NCI-H748 treated with DMSO at 0.1 percent for 48 hours (cell line): ENCODE measurements around the gene FCSK.
A peak's percentile ranks its signal among the peaks of the same experiment; 100 is the strongest.

Source experiments
- DNase-seq: peaks from one replicate; lab custom pipeline; 2025; lab: John Stamatoyannopoulos, UW

Gene FCSK

DNA sequence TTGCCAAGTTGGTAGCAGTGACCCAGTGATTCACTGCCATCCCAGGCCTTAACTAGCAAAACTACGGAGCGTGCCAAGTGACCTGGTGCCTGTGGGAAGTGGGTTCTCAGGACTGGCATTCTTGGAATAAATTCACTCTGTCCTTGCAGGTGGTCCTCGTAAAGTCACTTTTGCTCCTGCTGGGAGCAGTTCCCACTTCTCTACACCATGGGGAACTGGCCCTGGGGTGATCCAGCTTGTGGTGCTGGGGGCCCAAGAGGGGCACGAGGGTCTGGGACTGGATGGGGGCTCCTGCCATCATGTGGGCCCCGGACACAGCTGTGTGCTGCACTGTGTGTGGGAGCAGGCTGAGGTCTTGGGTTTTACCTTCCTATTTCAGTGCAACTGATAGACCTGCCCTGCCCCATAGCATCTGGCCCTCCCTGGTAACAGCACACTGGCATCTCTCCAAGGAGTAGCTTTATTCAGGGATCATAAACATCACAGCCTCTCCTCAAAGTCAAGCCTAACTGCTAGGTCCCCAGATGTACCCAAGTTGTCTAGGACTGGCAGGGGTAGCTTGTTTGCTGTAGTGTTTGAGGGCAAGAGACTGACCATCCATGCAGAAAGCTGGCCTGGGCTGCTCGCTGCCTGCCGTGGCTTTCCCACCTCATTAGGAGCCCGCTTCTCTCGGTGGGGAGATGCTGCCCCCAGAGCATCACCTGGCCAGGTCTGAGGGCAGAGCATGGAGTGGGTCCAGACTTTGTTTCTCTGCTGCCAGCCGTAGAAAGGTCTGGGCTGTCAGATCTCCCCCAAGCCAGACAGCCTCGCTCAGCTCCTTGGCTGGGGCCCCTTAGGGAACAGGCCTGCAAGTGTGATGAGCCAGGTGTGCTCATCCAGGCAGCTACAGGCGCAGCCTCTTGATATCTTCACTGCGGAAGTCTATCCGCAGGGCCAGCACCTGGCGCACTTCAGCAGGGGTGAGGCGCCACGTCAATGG, 26.0 kb downstream of the FCSK start:
- no peak for DNase-seq

DNA sequence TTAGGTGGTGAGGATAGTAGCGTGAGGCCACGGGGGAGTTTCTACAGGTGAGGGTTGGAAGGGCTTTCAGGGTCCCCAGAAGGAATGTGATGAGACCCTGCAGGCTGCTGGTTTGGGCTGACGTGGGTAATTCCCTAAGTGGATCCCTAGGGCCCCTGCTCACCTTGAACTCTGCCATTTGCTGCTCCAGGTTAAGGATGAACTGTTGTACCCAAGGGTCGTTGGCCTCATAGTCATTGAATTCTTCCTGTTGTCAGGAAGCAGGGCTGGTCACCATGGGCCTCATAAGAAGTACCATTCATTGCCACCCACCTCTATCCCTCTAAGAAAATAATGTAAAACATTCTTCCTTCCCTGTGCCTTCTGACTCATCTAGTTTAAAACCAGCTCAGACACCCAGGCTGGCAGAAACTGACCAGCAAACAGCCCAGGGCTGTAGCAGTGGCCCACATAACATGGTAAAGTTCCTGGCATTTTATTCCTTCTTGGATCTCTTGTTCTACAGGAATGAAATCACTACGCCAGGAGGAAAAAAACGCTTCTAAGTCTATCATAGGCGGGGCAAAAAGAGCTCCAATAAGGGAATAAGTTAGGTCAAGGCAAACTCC, 27.6 kb downstream of the FCSK start:
- no peak for DNase-seq

DNA sequence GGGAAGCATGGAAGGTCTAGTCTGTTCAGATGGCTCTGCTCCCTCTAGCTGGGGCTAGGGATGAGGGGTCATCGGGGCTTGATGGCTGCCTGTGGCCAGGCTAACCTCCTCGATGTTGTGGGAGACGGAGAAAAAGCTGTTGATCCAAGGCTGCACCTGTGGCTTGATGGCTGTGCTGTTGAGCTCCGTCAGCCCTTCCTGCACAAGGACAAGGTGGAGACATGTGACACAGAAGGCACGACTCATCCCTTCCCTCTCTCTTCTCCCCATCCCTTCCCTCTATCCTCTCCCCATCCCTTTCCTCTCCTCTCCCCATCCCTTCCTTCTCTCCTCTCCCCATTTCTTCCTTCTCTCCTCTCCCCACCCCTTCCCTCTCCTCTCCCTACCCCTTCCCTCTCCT, 28.2 kb downstream of the FCSK start:
- DNase-seq: no peak

DNA sequence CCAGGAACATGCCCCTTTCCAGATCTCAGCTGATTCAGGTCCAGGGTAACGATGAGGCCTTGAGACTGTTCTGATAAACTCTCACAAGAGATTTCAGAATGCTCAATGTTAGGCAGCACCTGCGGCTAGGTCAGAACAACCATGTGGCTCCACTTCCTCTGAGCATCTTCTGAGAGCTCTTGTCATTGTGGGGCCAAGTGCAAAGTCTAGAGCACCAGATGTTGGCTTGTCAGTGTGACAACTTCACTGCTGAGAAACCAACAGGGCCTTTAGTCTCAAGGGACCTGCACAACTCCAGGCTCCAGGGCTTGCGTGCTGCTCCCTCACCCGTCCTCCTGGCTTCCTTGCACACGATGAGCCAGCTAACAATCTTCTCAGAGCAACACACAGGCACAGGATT, 29.0 kb downstream of the FCSK start:
- DNase-seq: no peak

DNA sequence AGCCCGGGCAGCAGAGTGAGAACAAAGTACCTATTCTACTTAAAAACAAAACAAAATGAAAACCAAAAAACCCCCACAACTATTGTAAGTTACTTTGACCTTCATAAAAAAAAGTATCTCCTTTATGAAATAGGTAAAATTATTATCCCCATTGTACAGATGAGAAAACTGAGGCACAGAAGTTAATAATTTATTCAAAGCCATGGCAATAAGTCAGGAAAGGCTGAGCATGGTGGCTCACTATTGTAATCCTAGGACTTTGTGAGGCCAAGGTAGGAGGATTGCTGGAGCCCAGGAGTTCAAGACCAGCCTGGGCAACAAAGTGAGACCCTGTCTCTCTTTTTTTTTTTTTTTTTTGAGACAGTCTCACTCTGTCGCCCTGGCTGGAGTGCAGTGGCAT, 30.5 kb downstream of the FCSK start:
- no peak for DNase-seq

DNA sequence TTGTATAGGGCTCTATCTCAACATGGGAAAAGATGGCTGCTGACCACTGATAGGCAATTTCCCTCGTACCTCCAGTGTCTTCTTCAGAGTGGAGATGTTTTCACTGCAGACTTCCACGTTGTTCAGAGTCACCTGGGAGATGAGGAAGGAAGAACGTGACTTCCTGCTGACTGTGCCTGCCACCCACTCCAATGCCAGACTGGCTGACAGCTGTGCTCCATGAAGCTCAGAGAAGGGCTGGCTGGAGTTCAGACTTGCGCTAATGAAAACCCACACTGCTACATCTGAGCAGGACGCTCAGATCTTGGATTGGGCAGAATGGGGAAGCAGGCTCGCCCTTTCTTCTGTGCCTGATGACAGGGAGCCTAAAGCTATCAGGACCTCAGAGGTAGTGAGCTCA, 35.9 kb downstream of the FCSK start:
- no peak for DNase-seq

DNA sequence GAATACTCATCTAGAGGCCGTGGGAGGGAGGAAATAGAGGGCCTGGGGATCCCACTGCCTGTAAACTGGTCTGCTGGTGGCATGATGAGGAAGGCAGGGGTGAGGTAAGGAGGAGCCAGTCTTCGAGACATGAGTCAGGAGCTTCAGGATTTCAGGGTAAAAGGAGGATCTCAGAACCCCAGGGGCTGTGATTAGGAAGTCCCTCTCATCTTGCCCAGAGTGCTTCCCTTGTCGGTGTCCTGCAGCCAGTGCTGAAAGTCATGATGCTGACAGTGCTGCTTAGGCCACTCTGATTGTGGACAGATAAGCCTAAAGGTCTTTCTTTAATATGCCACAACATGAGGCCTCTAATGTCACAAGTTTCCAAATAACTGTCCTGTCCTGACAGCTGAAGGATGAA, 39.4 kb downstream of the FCSK start:
- DNase-seq: no peak

DNA sequence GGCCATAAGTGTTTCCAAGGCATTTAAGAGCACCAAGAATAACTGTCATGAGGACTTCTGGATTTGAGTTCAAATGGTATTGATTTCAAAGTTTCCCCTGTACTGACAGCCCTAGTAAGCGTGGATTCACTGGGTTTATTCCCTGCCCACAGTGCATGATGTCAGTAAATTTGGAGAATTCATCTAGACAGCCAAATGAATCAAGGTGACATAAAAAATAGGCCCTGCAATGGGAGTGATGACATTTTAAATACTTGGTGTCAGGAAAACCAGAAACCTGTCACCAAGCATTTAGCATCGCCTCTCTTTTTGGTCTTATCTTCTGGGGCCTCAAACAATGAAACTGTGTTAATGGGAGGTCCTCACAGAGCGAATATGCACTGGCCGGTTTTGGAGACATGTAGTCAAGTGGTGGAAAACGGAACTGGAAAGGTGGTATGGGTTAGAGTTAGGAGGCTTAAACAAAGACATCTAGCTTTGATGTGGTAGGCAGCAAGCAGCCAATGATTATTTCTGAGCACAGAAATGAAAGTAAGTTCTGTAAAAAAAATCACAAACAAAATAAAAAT, 39.9 kb downstream of the FCSK start:
- no peak for DNase-seq

DNA sequence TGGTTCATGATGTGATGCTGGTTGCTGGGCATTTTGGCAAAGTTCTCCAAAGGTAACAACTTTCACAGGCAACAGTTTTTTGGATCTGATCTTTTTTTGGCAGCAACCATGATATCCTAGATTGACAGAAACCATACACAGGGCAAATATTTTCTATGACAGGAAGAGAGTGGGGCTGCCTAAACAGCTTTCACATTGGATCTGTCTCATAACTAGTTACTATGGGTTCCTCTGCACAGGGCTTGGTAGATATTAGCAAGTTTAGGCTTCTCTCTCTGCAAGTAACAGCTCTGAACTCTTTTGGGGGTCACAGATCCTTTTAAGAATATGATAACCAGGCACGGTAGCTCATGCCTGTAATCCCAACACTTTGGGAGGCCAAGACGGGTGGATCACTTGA, 40.4 kb downstream of the FCSK start:
- no peak for DNase-seq

DNA sequence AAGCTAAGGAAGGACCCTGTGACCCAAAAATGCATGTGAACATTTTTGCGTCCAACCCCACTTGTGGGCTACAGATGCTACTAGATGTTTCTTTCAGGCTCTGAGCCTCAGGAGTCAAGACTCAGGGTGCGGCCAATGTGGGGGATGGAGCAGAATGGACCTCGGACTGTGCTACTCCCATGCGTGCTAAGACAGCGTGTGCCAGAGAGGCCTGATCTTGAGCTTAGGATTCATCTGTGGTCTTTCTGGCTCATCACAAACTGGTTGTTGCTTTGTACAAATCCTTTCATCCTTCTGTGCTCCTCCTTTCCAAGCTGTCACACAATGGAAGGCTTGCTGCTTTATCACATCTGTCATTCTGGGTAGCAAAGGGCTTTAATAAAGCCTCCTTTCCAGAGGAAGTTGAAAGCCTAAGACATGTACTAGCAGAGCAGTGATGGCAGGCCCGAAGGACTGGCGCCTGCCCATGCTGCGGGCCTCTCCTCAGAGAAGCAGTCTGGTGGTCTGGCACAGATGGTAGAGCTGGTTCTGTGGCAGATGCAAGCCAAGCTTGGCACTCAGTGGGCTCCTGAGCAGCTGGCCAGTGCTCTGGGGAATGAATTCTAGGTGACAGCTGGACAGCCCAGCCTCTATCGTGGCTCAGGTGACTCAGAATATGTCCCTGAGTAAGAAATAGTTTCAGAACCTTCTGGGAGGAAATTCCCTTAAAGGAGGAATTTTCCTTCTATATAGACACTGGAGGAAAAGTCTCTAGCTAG, 41.2 kb downstream of the FCSK start:
- DNase-seq: no peak

DNA sequence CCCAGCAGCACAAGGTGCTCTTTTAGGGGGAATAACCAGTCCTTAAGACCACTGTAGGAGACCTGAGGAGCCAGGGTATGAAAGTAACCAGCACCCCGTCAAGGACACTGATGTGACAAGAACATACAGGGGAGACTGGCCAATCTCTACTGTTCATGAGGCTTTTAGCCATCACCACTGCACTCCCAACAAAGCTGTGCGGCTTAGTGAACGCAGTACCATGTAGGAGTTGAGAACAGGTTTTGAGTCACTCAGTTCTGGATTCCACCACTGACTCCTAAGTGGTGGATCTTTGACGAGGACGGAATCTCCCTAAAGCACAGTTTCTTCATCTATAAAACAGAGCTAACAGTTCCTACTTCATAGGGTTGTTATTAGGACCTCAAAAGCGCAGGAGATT, 42.1 kb downstream of the FCSK start:
- DNase-seq: no peak

DNA sequence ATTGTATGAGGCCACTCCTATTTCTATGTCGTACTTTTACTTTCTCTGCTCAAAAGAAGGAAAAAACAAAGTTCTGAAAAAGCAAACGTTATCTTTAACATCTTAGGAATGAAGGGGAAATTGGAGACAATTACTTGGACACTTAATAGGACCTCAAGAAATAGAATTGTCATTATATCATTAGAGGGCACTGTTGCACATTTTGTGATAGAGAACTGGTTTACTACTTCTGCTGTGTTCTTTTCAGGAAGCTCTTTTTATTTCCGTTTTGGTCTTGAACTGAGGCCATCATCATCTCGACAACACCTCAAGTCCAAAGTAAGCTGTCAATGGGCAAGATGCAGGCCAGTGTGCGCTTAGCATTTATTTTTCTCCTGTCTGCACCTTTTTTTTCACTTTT, 54.4 kb downstream of the FCSK start:
- DNase-seq: no peak

DNA sequence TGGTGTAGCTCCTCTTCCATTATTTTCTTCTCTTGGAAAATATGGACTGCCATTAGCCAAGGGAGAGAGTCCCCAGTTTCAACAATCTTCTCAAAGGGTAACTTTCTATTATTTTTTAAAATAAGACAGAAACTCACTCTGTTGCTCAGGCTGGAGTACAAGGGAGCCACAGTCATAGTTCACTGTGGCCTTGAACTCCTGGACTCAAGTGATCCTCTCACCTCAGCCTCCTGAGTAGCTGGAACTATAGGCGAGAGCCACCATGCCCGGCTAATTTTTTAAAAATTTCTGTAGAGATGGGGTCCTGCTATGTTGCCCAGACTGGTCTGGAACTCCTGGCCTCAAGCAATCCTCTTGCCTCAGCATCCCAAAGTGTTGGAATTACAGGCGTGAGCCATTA, 55.8 kb downstream of the FCSK start:
- no peak for DNase-seq

DNA sequence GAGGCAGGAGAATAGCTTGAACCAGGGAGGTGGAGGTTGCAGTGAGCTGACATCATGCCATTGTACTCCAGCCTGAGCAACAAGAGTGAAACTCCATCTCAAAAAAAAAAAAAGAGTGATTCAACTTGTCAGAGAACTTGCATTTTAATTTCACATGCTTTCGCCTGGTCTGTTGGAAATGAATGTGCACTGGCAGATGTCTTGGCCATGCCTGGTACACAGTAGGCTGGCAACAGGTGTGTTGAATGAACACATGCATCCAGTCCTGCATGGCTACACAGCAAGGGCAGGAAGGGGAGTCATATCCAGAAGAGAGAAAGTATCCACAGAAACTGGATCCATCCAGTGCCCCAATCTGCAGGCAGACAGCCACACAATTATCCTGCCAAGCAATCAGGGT, 57.4 kb downstream of the FCSK start:
- DNase-seq: no peak

DNA sequence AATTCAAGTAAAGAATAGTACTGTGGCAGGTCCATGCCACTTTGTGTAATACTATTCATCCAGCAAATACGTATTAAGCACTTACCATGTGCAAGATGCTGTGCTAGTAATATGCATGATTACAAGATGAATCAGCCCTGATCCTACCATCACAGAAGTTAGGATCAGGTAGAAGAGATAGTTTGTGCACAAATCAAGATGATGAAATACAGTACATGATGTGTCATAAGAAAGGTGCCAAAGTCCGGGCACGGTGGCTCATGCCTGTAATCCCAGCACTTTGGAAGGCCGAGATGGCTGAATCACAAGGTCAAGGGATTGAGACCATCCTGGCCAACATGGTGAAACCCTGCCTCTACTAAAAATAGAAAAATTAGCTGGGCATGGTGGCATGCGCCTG, 58.1 kb downstream of the FCSK start:
- no peak for DNase-seq

DNA sequence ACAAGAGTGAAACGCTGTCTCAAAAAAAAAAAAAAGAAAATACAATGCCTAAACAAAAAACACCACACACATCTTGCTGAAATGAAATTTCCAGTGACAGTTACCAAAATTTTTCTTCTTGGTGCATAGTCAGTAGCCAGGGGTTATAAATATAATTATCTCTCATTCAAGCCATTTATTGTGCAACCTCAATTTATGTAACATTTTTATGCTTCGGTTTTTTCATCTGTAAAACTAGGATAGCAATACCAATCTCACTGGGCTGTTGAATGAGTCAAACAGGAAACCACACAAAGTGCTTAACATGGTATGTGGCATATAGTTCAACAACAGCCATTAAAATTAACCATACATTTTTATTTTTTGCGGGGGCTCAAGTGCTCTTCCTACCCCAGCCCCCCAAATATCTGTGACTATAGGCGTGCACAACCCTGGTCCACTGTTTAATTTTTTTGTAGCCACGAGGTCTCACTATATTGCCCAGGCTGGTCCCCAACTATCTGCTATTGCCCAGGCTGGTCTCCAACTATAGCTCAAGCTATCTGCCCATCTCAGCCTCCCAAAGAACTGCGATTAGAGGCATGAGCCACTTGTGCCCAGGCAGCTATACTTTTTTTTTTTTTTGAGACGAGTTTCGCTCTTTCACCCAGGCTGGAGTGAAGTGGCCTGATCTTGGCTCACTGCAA, 66.4 kb downstream of the FCSK start:
- no peak for DNase-seq

DNA sequence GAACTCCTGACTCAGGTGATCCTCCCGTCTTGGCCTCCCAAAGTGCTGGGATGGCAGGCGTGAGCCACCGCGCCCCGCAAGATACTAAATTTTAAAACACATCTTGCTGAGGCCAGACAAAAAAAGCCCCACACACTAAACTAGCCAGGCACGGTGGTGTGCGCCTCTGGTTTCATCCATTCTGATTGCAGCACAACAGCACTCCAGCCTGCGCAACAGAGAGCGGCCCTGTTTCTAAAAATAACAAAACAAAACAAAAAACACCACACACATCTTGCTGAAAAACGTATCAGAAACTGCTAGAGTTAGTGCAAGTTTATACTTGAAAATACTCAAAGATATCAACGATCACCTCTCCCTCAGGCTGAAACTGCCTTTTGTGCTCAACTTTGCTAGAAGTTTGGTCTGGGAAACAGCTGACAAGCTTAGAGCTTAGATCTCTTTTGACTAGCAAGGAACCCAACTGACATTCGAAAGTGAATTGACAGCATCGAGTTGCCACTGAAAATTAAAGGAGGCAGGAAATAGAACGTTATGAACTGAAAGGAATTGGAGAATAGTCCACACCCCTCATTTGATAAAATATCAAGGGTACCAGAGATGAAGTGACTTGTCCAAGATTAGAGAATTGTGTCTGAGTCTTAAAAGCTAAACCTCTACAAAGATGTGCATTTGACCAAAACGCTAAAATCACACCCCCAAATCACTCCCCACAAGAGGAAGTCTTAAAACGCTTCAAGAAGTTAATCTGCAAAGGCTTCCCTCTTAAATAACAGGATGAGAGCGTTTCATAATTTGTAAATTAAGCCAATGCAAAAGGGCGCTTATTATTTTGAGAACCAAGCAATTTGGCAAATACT, 68.1 kb downstream of the FCSK start:
- DNase-seq: no peak

DNA sequence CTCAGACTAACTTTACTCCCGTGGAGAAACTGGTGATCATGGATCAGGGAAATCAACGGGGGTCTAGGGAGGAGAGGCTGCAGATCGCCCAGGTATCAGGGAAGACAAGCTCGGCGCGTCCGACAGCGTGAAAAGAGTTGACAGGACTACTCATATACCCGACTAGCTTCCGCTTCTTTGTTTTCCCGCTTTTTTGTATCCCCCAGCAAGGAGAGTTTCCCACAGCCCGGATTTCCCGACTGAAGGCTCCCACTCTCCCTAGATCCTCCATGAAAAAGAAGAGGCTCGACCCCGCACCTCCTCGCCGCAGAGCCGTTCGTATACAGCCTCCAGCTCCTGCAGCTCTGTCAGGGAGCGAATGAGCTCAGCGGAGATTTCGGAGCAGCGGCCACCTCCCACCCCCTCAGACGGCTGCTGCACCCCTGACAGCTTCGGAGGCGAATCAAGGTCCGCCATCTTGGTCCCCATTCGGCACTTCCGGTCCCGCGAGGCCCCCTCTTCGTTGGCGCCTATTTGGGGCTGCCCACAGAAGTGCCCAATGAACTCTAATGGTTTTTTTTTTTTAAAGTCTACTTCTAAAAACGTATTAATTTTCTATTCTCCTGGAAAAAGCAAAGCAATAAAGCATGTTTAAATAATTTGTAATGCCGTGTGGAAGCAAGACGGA, 68.8 kb downstream of the FCSK start, which contains the start of gene COG4:
Gene COG4 (minus strand): TSS at position 479 of the 667 bp plus-strand sequence. CDS start 11 bp downstream, at position 468.
- DNase-seq: peak; percentile 75

DNA sequence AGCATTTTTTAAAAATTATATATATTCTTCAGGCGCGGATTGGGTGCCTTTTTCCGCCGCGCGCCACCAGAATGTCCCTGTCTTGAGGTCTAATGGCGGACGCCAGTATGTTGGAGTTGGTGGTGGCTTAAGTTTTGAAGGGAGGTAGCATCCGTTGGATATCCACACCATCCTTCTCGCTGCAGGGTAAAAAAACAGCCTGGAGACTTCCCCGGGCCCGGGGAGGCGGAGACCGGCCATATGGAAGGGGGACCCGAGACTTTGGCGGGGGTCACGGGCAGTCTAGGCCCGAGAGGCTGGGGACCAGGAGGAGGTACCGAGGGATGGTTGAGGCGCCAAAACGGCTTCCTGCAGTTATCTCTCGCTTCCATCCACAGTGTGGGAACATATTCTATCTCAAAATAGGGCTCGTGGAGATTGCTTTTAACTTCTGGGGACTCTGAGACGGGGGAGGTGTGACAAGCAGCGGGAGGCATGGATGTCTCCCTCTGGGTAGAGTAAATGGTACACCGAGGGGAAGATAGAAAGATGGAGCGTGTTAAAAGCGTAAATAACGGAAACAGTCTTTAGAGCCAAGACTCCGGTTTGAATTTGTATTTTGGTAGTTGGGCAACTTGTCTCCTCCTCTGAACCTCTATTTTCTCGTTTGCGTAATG, 69.5 kb downstream of the FCSK start, which contains the start of gene SF3B3:
Gene SF3B3 (plus strand): TSS at position 74 of the 656 bp plus-strand sequence. CDS start 2,841 bp downstream, outside the sequence.
- peak; percentile 75 for DNase-seq
